H9 (cell line): Measurements from ENCODE around the gene ARHGAP26. TPM values are rescaled to one million over a fixed set of nuclear protein-coding genes. Genes with fewer than 3 reads are reported as not detected.

Experiments
- DNase-seq: peaks from one replicate; pipeline ENCODE4 v3.0.0-alpha.2; 2017
- H2AFZ ChIP-seq: one replicate; pipeline ENCODE4 v1.6.1; 2013; ENCODE audit warnings: mild to moderate bottlenecking, low read length, control low read depth, moderate library complexity
- H2AK5ac ChIP-seq: 2 replicates; pipeline ENCODE4 v1.6.1; 2013; ENCODE audit warnings: low read length, control low read depth, mixed read lengths; ENCODE audit not compliant: insufficient read length
- H2BK120ac ChIP-seq: one replicate; pipeline ENCODE4 v1.6.1; 2013; ENCODE audit warnings: low read depth, mild to moderate bottlenecking, low read length, control low read depth, inconsistent platforms; ENCODE audit not compliant: poor library complexity, severe bottlenecking
- H2BK12ac ChIP-seq: 2 replicates; pipeline ENCODE4 v1.6.1; 2013; ENCODE audit warnings: low read length, control low read depth, mixed read lengths, low read depth; ENCODE audit not compliant: insufficient read length
- H2BK15ac ChIP-seq: 2 replicates; pipeline ENCODE4 v1.6.1; 2013; ENCODE audit warnings: low read depth, low read length, control low read depth
- H2BK20ac ChIP-seq: one replicate; pipeline ENCODE4 v1.6.1; 2013; ENCODE audit warnings: low read depth, mild to moderate bottlenecking, low read length, control low read depth, inconsistent platforms; ENCODE audit not compliant: poor library complexity, severe bottlenecking
- H2BK5ac ChIP-seq: 2 replicates; pipeline ENCODE4 v1.6.1; 2013; ENCODE audit warnings: low read length, control low read depth, mixed read lengths; ENCODE audit not compliant: insufficient read length
- H3K14ac ChIP-seq: 2 replicates; pipeline ENCODE4 v1.6.1; 2013; ENCODE audit warnings: low read length, control low read depth; ENCODE audit not compliant: insufficient read depth
- H3K18ac ChIP-seq: 2 replicates; pipeline ENCODE4 v1.6.1; 2013; ENCODE audit warnings: low read depth, mild to moderate bottlenecking, mixed read lengths, low read length, control low read depth; ENCODE audit not compliant: insufficient read length
- H3K23ac ChIP-seq: 2 replicates; pipeline ENCODE4 v1.6.1; 2013; ENCODE audit warnings: low read length, control low read depth, mixed read lengths, low read depth; ENCODE audit not compliant: insufficient read length
- H3K23me2 ChIP-seq: 2 replicates; pipeline ENCODE4 v1.6.1; 2013; ENCODE audit warnings: low read depth, mild to moderate bottlenecking, mixed read lengths, low read length, control low read depth; ENCODE audit not compliant: insufficient read length, poor library complexity, severe bottlenecking
- H3K27ac ChIP-seq: 2 replicates; pipeline ENCODE4 v1.5.1; 2013; ENCODE audit warnings: low read length, control low read depth, mixed read lengths, low read depth; ENCODE audit not compliant: insufficient read length
- H3K27me3 ChIP-seq: 2 replicates; pipeline ENCODE4 v1.6.1; 2013; ENCODE audit warnings: low read length, control low read depth, inconsistent platforms; ENCODE audit not compliant: insufficient read depth
- H3K4ac ChIP-seq: 2 replicates; pipeline ENCODE4 v1.6.1; 2013; ENCODE audit warnings: low read depth, mild to moderate bottlenecking, control low read depth, inconsistent platforms, low read length, moderate library complexity
- H3K4me1 ChIP-seq: 2 replicates; pipeline ENCODE4 v1.6.1; 2013; ENCODE audit warnings: low read length, control low read depth, inconsistent platforms; ENCODE audit not compliant: insufficient read depth
- H3K4me2 ChIP-seq: 2 replicates; pipeline ENCODE4 v1.6.1; 2013; ENCODE audit warnings: low read length, control low read depth, mixed read lengths; ENCODE audit not compliant: insufficient read length, insufficient read depth
- H3K56ac ChIP-seq: 2 replicates; pipeline ENCODE4 v1.6.1; 2013; ENCODE audit warnings: low read depth, mild to moderate bottlenecking, mixed read lengths, low read length, control low read depth; ENCODE audit not compliant: insufficient read length
- H3K79me1 ChIP-seq: 2 replicates; pipeline ENCODE4 v1.6.1; 2013; ENCODE audit warnings: low read depth, mild to moderate bottlenecking, moderate library complexity, low read length, control low read depth, inconsistent platforms; ENCODE audit not compliant: insufficient read depth, poor library complexity, severe bottlenecking
- H3K79me2 ChIP-seq: 2 replicates; pipeline ENCODE4 v1.6.1; 2013; ENCODE audit warnings: low read length, control low read depth, inconsistent platforms; ENCODE audit not compliant: insufficient read depth
- H3K9ac ChIP-seq: 2 replicates; pipeline ENCODE4 v1.6.1; 2013; ENCODE audit warnings: low read length, control low read depth, mixed read lengths; ENCODE audit not compliant: insufficient read length; ENCODE audit errors: extremely low read depth
- H3K9me3 ChIP-seq: one replicate; pipeline ENCODE4 v1.6.1; 2013; ENCODE audit warnings: low read depth, low read length, inconsistent platforms; ENCODE audit not compliant: control insufficient read depth
- H3T11ph ChIP-seq: one replicate; pipeline ENCODE4 v1.6.1; 2013; ENCODE audit warnings: mild to moderate bottlenecking, low read length, control low read depth, inconsistent platforms
- H4K20me1 ChIP-seq: one replicate; pipeline ENCODE4 v1.6.1; 2013; ENCODE audit not compliant: control insufficient read depth, insufficient read length, insufficient read depth
- H4K5ac ChIP-seq: 2 replicates; pipeline ENCODE4 v1.6.1; 2013; ENCODE audit warnings: low read depth, mild to moderate bottlenecking, mixed read lengths, low read length, control low read depth; ENCODE audit not compliant: insufficient read length
- H4K8ac ChIP-seq: replicated peaks from 2 replicates; pipeline ENCODE4 v1.6.1; 2013; ENCODE audit warnings: low read length, control low read depth, mixed read lengths, low read depth; ENCODE audit not compliant: insufficient read length
- H4K91ac ChIP-seq: 2 replicates; pipeline ENCODE4 v1.6.1; 2013; ENCODE audit warnings: low read depth, mild to moderate bottlenecking, moderate library complexity, mixed read lengths, low read length, control low read depth; ENCODE audit not compliant: insufficient read length
- H3K27ac Mint-ChIP-seq, 3 experiments: 2 replicates in 2 of 3; 3 replicates in 1 of 3; pipeline ENCODE4 v1.8.0; 2020 to 2021; ENCODE audit warnings: mixed read lengths in 3 of 3, mild to moderate bottlenecking in 1 of 3, moderate library complexity in 1 of 3
- H3K27me3 Mint-ChIP-seq: 2 replicates; pipeline ENCODE4 v1.8.0; 2021; ENCODE audit warnings: low read depth, mild to moderate bottlenecking, moderate library complexity, mixed read lengths
- H3K36me3 Mint-ChIP-seq, 3 experiments: 2 replicates in 2 of 3; 3 replicates in 1 of 3; pipeline ENCODE4 v1.8.0; 2020 to 2021; ENCODE audit warnings: low read depth in 3 of 3, mixed read lengths in 3 of 3; ENCODE audit not compliant: insufficient read depth in 1 of 3
- H3K4me1 Mint-ChIP-seq, 2 experiments: 2 replicates each; pipeline ENCODE4 v1.8.0; 2020; ENCODE audit warnings: mixed read lengths in 2 of 2
- H3K4me3 Mint-ChIP-seq, 2 experiments: 2 replicates in 1 of 2; 3 replicates in 1 of 2; pipeline ENCODE4 v1.8.0; 2020 to 2021; ENCODE audit warnings: mild to moderate bottlenecking in 2 of 2, mixed read lengths in 2 of 2, moderate library complexity in 1 of 2
- H3K9me3 Mint-ChIP-seq, 2 experiments: 2 replicates in 1 of 2; 3 replicates in 1 of 2; pipeline ENCODE4 v1.8.0; 2020; ENCODE audit warnings: mild to moderate bottlenecking in 2 of 2, mixed read lengths in 2 of 2, moderate library complexity in 1 of 2
- WGBS: extraction: QIAGEN DNeasy Blood & Tissue Kit; methylation state at CpG from one replicate; pipeline ENCODE4 v1.1.7; 2013; ENCODE audit warnings: missing lambda C conversion rate, low lambda C conversion rate, mixed read lengths; ENCODE audit not compliant: insufficient read length; ENCODE audit errors: extremely low coverage; 5-methylcytosine and 5-hydroxymethylcytosine counted together
- total RNA-seq: library from RNA; stranded (reverse); gene quantifications from 2 replicates; pipeline ENCODE4 v1.2.1, GENCODE V29; 2021
- TF ChIP-seq, protein P1 (sequence below): fragments of 200-600 bp; sonication (generic); conservative IDR thresholded peaks from 3 replicates; pipeline ENCODE4 v1.8.0; 2021; ENCODE audit warnings: antibody characterized with exemption, mild to moderate bottlenecking

The ARHGAP26 gene
- total RNA-seq, 1 experiment from 2014 or later: 13.8 TPM

DNA sequence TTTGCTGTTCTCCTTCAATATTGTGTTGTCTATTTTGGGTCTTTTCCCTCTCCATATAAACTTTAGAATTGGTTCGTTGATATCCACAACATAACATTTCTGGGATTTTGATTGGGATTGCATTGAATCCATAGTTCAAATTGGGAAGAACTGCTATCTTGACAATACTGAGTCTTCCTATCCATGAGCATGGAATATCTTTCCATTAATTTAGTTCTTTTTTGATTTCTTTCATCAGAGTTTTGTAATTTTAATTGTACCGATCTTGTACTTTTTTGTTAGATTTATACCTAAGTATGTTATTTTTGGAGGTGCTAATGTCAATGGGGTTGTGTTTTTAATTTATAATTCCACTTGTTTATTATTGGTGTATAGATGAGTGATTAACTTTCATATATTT lies 498.2 kb downstream of the ARHGAP26 start:
- Histone ChIP-seq H2BK20ac (no peak overlapping the region), H3K56ac (no peak overlapping the region), H3K18ac (no peak overlapping the region), H4K20me1 (no peaks in the 10 kb centered on the region), H3K27ac (no peak overlapping the region), H2BK5ac (no peak overlapping the region), H2AFZ (no peak overlapping the region), H3K9me3 (no peaks in the 10 kb centered on the region), H4K91ac (no peak overlapping the region), H3T11ph (no peak overlapping the region), H3K14ac (no peak overlapping the region), H3K4me1 (no peaks in the 10 kb centered on the region), H3K4me2 (no peak overlapping the region), H2AK5ac (no peak overlapping the region), H3K79me1 (no peaks in the 10 kb centered on the region), H3K23ac (no peak overlapping the region), H3K79me2 (no peaks in the 10 kb centered on the region), H2BK12ac (no peak overlapping the region), H4K5ac (no peak overlapping the region), H3K9ac (no peak overlapping the region), H3K27me3 (no peaks in the 10 kb centered on the region), H4K8ac (no peak overlapping the region), H2BK120ac (no peak overlapping the region), H3K4ac (no peak overlapping the region), H2BK15ac (no peak overlapping the region), H3K23me2 (no peaks in the 10 kb centered on the region)
- Mint-ChIP-seq H3K9me3 (peaks cover 27 to 36% of the 10 kb centered on the region in 2 experiments), H3K4me3 (no peak overlapping the region), H3K27ac (no peak overlapping the region), H3K27me3 (no peaks in the 10 kb centered on the region), H3K36me3 (peaks cover 2 to 30% (median 24%) of the 10 kb centered on the region in 3 experiments), H3K4me1 (no peaks in the 10 kb centered on the region)
- TF ChIP-seq, protein P1, sequence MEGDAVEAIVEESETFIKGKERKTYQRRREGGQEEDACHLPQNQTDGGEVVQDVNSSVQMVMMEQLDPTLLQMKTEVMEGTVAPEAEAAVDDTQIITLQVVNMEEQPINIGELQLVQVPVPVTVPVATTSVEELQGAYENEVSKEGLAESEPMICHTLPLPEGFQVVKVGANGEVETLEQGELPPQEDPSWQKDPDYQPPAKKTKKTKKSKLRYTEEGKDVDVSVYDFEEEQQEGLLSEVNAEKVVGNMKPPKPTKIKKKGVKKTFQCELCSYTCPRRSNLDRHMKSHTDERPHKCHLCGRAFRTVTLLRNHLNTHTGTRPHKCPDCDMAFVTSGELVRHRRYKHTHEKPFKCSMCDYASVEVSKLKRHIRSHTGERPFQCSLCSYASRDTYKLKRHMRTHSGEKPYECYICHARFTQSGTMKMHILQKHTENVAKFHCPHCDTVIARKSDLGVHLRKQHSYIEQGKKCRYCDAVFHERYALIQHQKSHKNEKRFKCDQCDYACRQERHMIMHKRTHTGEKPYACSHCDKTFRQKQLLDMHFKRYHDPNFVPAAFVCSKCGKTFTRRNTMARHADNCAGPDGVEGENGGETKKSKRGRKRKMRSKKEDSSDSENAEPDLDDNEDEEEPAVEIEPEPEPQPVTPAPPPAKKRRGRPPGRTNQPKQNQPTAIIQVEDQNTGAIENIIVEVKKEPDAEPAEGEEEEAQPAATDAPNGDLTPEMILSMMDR: no peak
- no CpG with 5 or more reads among the region's 2 CpGs for WGBS
- no peak for DNase-seq
